ENCODE results near the gene FOXP1. TPM values are rescaled to one million over a fixed set of nuclear protein-coding genes. Genes with fewer than 3 reads are reported as not detected.
A peak's percentile ranks its signal among the peaks of the same experiment; 100 is the strongest.
"Not testable (repeated sequence)": the region's sequence is repeated elsewhere in the genome, so short reads cannot be mapped to it uniquely, and the experiment has no call there.

Gene FOXP1
- total RNA-seq, 2 experiments from 2014 or later: 66.3 to 68.8 TPM

DNA sequence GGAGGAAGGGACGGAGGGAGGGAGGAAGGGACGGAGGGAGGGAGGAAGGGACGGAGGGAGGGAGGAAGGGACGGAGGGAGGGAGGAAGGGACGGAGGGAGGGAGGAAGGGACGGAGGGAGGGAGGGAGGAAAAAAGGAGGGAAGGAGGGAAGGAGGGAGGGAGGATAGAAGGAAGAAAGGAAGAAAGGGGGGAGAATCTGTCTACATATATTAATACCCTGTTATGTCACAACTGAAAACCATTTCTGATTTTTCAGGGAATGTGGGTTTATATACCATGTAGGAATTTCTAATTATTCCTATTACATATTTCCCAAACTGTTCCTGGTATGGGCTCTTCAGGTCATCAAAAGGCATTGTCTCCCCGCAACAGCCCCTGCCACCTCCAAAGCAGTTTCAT, 147.7 kb downstream of the FOXP1 start:
- DNase-seq; ATAC-seq; H3K9me3 Mint-ChIP-seq (ENCODE audit: low read depth); H3K27ac Mint-ChIP-seq; H3K4me3 Mint-ChIP-seq; CTCF ChIA-PET; H3K36me3 Mint-ChIP-seq; H3K27me3 Mint-ChIP-seq: not testable (repeated sequence)
- H3K4me1 Mint-ChIP-seq: peaks cover 20% of the 10 kb centered on the region

DNA sequence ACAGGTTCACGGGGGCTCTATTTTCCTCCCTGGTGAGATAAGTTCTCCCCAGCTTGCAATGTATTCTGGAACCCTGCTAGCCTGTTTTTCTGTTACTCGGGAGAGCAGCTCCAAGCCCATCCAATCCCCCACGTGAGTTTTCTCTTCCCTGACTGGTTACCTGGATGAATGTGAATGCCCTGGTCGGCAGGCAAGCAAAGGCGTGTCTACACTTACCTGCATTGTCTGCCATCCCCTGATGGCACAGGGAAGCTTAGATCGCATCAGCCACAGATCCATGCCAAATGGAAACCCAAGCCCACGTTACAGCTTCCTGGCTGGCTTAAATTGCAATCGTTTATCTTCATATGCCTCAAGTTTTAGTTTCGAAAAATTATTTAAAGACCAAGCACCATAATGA, 149.9 kb downstream of the FOXP1 start:
- H3K4me3 Mint-ChIP-seq: no peak overlapping the region
- ATAC-seq (no peak), DNase-seq (no peak)
- H3K27me3 Mint-ChIP-seq: no peaks in the 10 kb centered on the region
- CTCF ChIA-PET: no interaction called here
- peaks cover 14% of the 10 kb centered on the region for H3K4me1 Mint-ChIP-seq
- no peak overlapping the region for H3K27ac Mint-ChIP-seq
- no peaks in the 10 kb centered on the region for H3K9me3 Mint-ChIP-seq (ENCODE audit: low read depth)
- peaks cover 2% of the 10 kb centered on the region for H3K36me3 Mint-ChIP-seq

DNA sequence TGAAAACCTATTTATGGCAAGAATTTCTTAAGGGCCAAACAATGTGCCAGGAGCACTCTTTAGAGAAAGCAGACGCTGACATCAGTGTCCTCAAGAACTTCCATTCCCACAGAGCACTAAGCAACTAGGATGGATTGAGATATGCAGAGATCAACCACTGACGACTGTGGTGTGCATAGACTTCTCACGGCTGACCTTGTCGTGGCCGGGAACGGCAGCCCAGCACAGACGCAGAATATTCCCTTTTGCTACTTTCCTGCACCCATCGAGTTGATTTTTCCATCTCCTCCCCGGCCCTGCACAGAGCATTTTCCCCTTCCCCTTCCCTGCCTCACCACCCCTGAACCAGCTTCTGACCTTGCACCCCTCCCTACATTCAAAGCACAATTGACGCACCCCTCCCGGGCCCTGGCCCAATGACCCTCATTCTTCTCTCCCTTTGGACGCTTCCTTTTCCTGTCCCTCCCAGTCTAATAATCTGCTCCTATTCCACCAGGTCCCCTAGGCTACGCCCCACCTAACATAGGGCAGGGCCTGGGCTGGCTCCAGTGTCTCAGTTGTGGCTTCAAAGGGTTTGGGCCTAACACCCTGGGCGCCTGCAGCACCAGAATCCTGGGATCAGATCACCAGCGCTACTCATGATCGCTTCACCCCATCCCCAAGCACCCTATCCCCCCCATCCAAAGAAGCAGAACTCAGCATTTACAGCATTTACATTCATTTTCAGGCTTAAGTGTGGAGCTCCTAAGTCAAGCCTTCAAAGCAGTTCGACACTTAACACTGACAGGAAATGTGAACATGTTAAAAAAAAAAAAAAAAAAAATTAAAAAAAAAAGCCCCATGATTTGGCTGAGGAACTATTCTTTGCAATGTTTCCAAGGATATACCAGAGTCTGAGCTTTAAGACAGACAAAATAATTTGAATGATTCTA, 151.2 kb downstream of the FOXP1 start:
- no peaks in the 10 kb centered on the region for H3K9me3 Mint-ChIP-seq (ENCODE audit: low read depth)
- no peak for ATAC-seq

DNA sequence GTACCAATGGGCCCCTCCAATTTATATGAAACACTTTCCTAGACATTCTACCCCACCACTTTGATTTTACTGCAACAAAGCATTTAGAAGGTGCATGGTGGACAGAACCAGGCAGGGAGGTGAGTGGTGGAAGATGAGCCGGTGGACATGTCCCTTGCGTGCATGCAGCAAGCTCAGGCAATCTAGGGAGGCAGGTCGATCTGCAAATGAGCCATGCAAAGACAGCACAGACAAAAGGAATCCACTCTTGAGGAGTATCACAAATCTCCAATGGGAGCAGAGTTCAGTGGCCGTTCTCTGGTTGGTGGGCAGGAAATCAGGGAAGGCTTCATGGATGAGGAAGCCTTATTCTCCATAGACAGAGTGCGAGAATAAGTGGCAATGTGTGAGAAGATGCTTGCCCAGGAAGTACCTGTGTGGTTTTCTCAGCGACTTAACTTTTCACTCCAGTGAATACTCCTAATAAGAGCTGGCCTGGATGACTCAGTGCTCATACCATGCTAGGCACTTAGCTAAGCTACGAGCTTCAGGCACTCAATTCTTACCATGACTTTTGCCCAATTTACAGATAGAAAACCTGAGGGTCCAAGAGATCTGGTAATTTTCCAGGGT, 152.5 kb downstream of the FOXP1 start:
- no peak overlapping the region for H3K27ac Mint-ChIP-seq
- peaks cover 12% of the 10 kb centered on the region for H3K4me1 Mint-ChIP-seq
- ATAC-seq (no peak), DNase-seq (no peak)
- H3K4me3 Mint-ChIP-seq: no peak overlapping the region
- H3K27me3 Mint-ChIP-seq: no peaks in the 10 kb centered on the region
- no peaks in the 10 kb centered on the region for H3K9me3 Mint-ChIP-seq (ENCODE audit: low read depth)
- H3K36me3 Mint-ChIP-seq: peaks cover 5% of the 10 kb centered on the region
- CTCF ChIA-PET: no interaction called here

More for the DNA sequence above, 151.2 kb downstream of the FOXP1 start:
- Mint-ChIP-seq H3K36me3 (peaks cover 2% of the 10 kb centered on the region), H3K4me3 (no peak overlapping the region), H3K4me1 (peaks cover 14% of the 10 kb centered on the region), H3K27me3 (no peaks in the 10 kb centered on the region), H3K27ac (peak overlapping the region; percentile 12)
- DNase-seq: no peak
- CTCF ChIA-PET: interaction anchor here (1.1 kb wide), 1 partner anchor 22 kb away, joined by 4 read pairs; no protein-coding TSS in a partner anchor

DNA sequence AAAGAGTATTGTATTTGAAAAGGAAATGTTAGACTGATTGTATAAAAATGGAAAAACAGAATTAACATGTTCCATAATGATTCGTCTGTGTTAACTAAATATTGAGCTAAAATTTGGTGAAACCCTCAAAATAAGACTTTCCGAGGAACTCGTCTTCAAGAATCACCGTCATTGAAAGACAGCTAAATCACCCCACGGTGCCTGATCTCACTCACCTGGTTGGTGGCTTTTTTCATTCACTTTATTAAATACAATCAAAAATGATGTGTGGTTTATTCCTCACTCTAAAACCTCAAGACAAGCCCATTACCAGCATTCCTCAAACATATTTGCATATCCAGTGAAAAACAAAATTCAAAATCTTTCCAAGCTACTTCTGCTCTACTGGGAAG, 153.9 kb downstream of the FOXP1 start:
- H3K4me3 Mint-ChIP-seq: no peak overlapping the region
- ATAC-seq (no peak), DNase-seq (no peak)
- no peak overlapping the region for H3K27ac Mint-ChIP-seq
- no peaks in the 10 kb centered on the region for H3K27me3 Mint-ChIP-seq
- peaks cover 19% of the 10 kb centered on the region for H3K4me1 Mint-ChIP-seq
- CTCF ChIA-PET: no interaction called here
- H3K9me3 Mint-ChIP-seq (ENCODE audit: low read depth): no peaks in the 10 kb centered on the region
- H3K36me3 Mint-ChIP-seq: peaks cover 6% of the 10 kb centered on the region

DNA sequence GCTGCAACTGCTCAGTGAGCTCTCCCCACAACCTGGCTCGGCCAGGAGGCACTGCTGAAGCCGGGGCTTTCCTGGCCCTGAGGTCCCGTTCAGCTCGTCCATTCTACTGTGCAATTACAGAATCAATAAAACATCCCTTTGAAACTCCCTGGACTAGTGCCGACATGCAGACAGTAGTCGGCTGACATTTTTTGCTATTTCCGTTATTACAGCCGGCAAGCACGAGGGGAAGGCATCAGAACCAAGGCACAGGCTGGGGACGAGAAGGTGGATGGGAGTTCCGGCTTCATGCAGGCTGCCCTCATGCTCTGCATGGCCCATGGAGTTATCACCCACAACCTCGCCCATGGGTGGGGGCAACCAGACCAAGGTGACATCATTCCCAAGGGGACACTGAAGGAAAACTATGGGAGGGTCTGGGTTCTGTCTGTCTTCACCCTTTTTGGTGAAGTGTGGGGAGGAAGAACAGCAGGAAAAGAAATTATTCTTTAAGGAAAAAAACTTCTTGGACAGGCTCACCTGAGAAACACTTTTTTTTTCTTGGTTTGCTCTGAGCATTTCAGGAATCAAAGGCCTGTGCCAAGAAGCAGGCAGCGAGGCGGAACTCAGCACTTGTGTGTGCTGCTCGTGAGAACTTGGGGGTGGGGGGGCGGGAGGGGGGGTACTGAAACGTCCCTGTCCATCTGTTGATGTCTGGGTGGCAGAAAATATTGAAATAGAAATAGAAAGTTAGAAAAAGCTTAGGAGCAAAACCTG, 154.5 kb downstream of the FOXP1 start:
- Mint-ChIP-seq H3K27me3 (no peaks in the 10 kb centered on the region), H3K9me3 (ENCODE audit: low read depth) (no peaks in the 10 kb centered on the region), H3K27ac (no peak overlapping the region), H3K4me3 (no peak overlapping the region), H3K4me1 (peaks cover 20% of the 10 kb centered on the region), H3K36me3 (peaks cover 10% of the 10 kb centered on the region)
- DNase-seq (no peak), ATAC-seq (no peak)
- CTCF ChIA-PET: interaction anchor here (1.1 kb wide), 1 partner anchor 12 kb away, joined by 3 read pairs; no protein-coding TSS in a partner anchor

DNA sequence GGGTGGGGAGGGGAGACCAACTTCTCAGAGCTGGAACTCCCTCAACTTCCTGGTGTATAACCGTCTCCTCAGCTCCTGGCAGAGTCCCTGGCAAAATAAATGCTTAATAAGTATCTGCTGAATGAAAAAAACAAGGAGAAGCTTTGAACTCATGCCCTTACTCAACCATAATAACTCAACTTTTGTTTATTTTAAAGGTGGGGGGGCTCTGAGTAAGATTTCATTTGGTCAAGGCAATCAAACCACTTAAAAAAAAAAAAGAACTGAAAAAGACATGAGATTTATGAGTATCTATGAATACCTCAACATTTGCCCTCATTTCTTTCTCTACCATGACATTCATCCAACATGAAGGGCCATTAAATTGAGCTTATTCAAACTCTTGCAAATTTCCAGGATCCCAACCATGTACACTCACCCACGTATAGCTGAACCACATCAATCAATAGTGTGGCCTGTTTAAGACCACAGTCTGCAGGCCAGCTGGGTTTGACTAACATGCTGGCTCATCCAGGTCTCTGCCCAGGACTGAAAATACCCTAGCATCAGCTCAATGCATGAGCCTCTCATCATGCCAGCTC, 157.9 kb downstream of the FOXP1 start:
- CTCF ChIA-PET: interaction anchor here (0.7 to 1.1 kb wide), 3 partner anchors 9 to 157 kb away, joined by 3 to 6 read pairs (median 4); no protein-coding TSS in a partner anchor
- Mint-ChIP-seq H3K27ac (no peak overlapping the region), H3K4me3 (no peak overlapping the region), H3K4me1 (peaks cover 33% of the 10 kb centered on the region), H3K27me3 (peaks cover 7% of the 10 kb centered on the region), H3K36me3 (peaks cover 10% of the 10 kb centered on the region), H3K9me3 (ENCODE audit: low read depth) (no peaks in the 10 kb centered on the region)
- DNase-seq (no peak), ATAC-seq (no peak)

DNA sequence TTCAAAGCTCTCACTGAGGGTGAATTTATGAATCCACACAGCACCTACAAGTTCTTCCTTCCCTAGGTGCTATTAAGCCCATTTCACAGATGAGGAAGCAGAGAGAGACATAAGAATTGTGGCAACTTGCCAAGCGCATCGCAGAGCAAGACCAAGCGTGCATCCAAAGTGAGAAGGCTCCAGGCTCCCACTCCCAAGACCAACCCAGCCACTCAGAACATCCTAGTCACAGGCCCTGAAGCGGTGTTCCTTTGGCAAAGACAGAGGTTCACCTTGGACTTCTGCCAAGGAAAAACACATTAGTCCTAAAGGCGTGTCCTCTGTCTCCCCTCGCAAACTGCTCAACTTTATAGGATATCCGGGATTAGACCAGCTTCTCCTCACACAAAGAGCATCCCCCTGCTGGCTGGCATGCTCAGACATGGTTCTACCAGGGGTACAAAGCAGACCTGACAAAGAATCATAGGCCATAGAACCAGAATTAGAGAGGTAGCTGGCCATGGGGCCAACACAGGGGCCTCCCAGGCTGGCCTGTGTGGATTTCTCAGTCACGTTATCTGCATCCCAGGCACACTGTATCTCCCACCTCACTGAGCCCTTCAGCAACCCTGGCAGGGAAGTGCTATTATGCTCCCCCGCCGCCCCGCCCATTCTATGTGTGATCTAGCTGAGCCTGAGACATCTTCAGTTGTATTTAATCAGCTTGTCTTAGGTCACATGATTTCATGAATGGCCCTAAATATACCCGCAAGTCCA, 160.2 kb downstream of the FOXP1 start:
- Mint-ChIP-seq H3K4me3 (no peak overlapping the region), H3K27me3 (peaks cover 7% of the 10 kb centered on the region), H3K4me1 (peaks cover 36% of the 10 kb centered on the region), H3K36me3 (peaks cover 12% of the 10 kb centered on the region), H3K27ac (no peak overlapping the region), H3K9me3 (ENCODE audit: low read depth) (no peaks in the 10 kb centered on the region)
- ATAC-seq: no peak
- DNase-seq: no peak
- CTCF ChIA-PET: interaction anchor here (1.8 kb wide), 1 partner anchor 33 kb away, joined by 5 read pairs; no protein-coding TSS in a partner anchor

DNA sequence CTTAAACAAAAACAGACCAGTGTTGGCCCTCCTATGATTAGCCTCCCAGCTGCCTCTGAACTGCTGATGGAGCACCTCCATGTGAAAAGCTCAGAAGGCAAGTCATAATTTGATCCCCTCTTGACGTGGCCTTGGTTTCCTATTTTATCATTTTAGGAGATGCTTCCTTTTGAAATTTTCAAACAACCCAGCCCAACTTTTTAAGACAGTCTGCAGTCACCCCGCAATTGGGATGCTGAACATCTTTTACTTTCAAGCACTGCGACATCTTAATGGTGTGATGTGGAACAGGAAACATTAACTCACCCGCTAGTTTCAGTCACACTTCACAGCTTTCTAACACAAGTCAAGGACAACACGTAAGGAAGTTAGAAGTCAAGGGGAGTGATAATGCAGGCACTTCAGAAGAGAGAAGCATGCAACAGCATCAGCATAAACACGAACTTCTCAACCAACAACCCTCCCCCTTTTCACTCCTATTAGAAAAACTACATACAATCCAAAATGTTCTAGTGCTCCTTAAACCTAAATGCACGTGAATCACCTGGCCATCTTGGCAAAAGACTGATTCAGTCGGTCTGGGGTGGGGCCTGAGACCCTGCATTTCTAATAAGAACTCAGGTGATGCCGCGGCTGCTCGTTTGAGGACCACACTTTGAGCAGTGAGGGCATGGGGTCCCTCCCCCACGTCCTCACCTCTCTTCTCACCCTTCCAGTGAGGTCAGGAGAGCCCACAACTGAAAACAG, 161.5 kb downstream of the FOXP1 start:
- H3K4me1 Mint-ChIP-seq: peaks cover 45% of the 10 kb centered on the region
- CTCF ChIA-PET: interaction anchor here (1.8 kb wide), 1 partner anchor 34 kb away, joined by 5 read pairs; no protein-coding TSS in a partner anchor
- H3K27ac Mint-ChIP-seq: peak overlapping the region; percentile 77
- peak overlapping the region; percentile 9 for H3K4me3 Mint-ChIP-seq
- peaks cover 8% of the 10 kb centered on the region for H3K27me3 Mint-ChIP-seq
- peak; percentile 87 for ATAC-seq
- peaks cover 14% of the 10 kb centered on the region for H3K36me3 Mint-ChIP-seq
- DNase-seq: peak; percentile 72
- no peaks in the 10 kb centered on the region for H3K9me3 Mint-ChIP-seq (ENCODE audit: low read depth)

DNA sequence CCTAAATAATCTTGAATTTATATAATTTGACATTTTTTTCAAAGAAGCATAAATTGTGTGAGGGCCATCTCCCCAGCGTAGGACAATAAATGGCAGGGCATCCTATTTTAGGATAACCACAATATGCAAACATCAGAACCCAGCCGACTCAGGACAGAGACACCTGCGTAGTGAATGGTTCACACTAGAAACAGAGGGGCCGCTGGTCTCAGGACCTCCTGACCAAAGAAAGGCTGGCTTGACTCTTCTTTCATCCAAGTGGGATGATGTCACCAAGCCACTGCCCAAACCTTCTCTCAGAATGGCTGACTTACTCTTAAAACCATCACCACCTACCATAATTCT, 162.1 kb downstream of the FOXP1 start:
- Mint-ChIP-seq H3K36me3 (peaks cover 12% of the 10 kb centered on the region), H3K9me3 (ENCODE audit: low read depth) (no peaks in the 10 kb centered on the region), H3K4me1 (peaks cover 50% of the 10 kb centered on the region), H3K4me3 (no peak overlapping the region), H3K27ac (peak overlapping the region; percentile 77), H3K27me3 (peaks cover 8% of the 10 kb centered on the region)
- no peak for ATAC-seq
- DNase-seq: no peak
- CTCF ChIA-PET: interaction anchor here (1.8 kb wide), 1 partner anchor 34 kb away, joined by 5 read pairs; no protein-coding TSS in a partner anchor

DNA sequence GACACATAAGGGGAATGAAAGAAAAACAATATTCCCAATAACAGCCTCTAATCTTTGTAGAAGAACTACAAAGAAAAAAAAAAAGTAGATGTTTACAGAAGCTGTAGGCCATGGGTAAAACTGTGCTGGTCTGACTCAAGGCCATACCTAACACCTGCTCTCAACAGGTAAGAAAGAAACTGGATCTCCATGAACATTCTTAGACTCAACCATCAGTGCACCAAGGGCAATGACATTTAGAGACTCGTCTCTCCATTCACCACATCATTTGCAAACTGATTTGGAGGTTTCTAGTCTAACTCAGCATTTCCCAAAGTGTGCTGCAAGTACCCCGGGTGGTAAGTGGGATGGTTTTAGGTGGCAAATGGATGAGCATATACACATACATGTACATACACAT, 164.2 kb downstream of the FOXP1 start:
- Mint-ChIP-seq H3K4me3 (no peak overlapping the region), H3K9me3 (ENCODE audit: low read depth) (no peaks in the 10 kb centered on the region), H3K27ac (no peak overlapping the region), H3K36me3 (peaks cover 5% of the 10 kb centered on the region), H3K4me1 (peaks cover 57% of the 10 kb centered on the region), H3K27me3 (peaks cover 8% of the 10 kb centered on the region)
- no peak for DNase-seq
- ATAC-seq: no peak
- CTCF ChIA-PET: no interaction called here

DNA sequence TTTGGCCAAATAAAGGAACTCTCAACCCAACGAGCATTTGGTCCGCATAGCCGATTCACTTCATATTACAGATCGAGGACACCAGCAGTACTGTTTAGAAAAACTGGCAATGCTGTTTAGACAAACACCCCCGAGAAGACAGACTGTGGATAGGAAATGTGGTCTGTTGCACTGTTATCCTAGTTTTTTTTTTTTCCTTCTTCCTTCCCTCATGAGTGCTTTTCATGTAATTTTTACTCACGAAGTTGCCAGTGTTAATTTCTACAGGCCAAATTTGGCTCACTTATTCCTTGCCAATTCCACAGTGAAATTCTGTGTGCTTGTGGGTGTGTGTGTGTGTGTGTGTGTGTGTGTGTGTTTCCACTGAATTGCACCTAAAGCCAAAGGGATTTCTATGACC, 165.7 kb downstream of the FOXP1 start:
- Mint-ChIP-seq H3K27ac (no peak overlapping the region), H3K4me1 (peaks cover 52% of the 10 kb centered on the region)

More for the DNA sequence above, 165.7 kb downstream of the FOXP1 start:
- Mint-ChIP-seq H3K4me3 (no peak overlapping the region), H3K9me3 (ENCODE audit: low read depth) (no peaks in the 10 kb centered on the region), H3K27me3 (peaks cover 8% of the 10 kb centered on the region), H3K36me3 (peaks cover 4% of the 10 kb centered on the region)
- ATAC-seq (no peak), DNase-seq (no peak)
- CTCF ChIA-PET: interaction anchor here (1.0 to 1.6 kb wide), 4 partner anchors 8 to 164 kb away, joined by 3 to 10 read pairs (median 4); no protein-coding TSS in a partner anchor
